Large intestine (tissue), 3 donors: Measurements from ENCODE around the gene PTGIS. TPM values are rescaled to one million over a fixed set of nuclear protein-coding genes. Genes with fewer than 3 reads are reported as not detected.
A peak's percentile ranks its signal among the peaks of the same experiment; 100 is the strongest.

Source experiments
- DNase-seq, 2 donors: peaks; one replicate each; pipeline versions ENCODE4 v3.0.0 to v3.0.0-alpha.2; 2013
- H3K27ac ChIP-seq: one replicate; pipeline ENCODE4 v1.5.1; 2013; ENCODE audit warnings: low read length
- H3K27me3 ChIP-seq: 2 replicates; pipeline ENCODE4 v1.6.1; 2013; ENCODE audit warnings: low read length; ENCODE audit not compliant: control insufficient read depth, insufficient read depth
- H3K36me3 ChIP-seq: 2 replicates; pipeline ENCODE4 v1.6.1; 2013; ENCODE audit warnings: low read length; ENCODE audit not compliant: control insufficient read depth, insufficient read depth
- H3K4me1 ChIP-seq: one replicate; pipeline ENCODE4 v1.6.1; 2013; ENCODE audit warnings: low read length; ENCODE audit not compliant: control insufficient read depth, insufficient read depth
- H3K4me3 ChIP-seq: one replicate; pipeline ENCODE4 v1.5.1; 2013; ENCODE audit warnings: low read length
- H3K9me3 ChIP-seq: one replicate; pipeline ENCODE4 v1.6.1; 2013; ENCODE audit warnings: mild to moderate bottlenecking, low read depth, low read length, moderate library complexity; ENCODE audit not compliant: control insufficient read depth
- WGBS: methylation state at CpG from one replicate; pipeline ENCODE4 v1.1.5; 2013; ENCODE audit warnings: low lambda C conversion rate; ENCODE audit not compliant: insufficient coverage; 5-methylcytosine and 5-hydroxymethylcytosine counted together
- polyA plus RNA-seq: library from polyadenylated mRNA; unstranded; fragments of 120-200 nt; gene quantifications from one replicate; pipeline ENCODE4 v1.2.1, GENCODE V29; 2013

PTGIS gene
- polyA plus RNA-seq, 1 donor, result 13.5 TPM

DNA sequence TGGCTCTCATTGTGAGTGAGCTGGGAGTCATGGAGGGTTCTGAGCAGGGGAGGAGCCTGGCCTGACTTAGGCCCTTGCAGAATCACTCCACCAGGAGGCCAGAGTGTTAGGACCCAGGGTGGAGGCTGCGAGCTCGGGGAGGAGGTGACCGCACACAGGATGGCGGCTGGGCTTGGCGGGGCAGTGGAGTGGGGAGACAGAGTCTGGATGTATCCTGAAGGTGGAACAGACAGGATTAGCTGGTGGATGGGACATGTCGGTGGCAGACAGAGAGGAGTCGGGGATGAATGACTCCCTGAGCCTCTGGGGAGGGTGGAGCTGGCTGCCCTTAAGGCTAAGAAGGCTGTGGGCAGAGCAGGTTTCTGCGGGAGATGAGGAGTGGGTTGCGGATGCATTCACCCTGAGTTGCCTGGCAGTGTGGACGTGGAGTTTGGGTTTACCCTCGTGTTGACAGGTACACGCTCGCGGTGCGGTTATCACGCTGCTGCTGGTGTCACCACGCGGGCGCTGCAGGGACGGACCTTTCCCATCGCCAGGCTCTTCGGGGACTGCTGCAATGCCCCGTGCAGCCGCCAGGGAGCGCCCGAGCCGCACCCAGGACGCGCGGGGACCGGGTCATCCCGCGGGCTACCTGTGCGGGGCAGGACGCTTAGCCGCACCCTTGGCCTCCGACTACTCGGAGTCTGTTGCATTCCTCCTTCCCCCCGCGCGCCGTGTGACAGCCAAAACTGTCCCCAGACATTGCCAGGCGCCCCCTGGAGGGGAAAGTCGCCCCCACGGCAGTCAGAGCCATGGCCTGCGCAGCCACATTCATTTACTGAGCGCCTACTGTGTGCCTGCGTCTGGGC lies 43.0 kb upstream of the PTGIS start:
- Histone ChIP-seq H3K36me3 (no peaks in the 10 kb centered on the region), H3K9me3 (peaks cover 2% of the 10 kb centered on the region), H3K27me3 (no peaks in the 10 kb centered on the region), H3K4me3 (peak overlapping the region; percentile 21), H3K27ac (no peak overlapping the region), H3K4me1 (peaks cover 22% of the 10 kb centered on the region)
- 0% methylated on average over 2 of the region's 48 CpGs for WGBS
- peak; percentile 71 to 81 for DNase-seq

DNA sequence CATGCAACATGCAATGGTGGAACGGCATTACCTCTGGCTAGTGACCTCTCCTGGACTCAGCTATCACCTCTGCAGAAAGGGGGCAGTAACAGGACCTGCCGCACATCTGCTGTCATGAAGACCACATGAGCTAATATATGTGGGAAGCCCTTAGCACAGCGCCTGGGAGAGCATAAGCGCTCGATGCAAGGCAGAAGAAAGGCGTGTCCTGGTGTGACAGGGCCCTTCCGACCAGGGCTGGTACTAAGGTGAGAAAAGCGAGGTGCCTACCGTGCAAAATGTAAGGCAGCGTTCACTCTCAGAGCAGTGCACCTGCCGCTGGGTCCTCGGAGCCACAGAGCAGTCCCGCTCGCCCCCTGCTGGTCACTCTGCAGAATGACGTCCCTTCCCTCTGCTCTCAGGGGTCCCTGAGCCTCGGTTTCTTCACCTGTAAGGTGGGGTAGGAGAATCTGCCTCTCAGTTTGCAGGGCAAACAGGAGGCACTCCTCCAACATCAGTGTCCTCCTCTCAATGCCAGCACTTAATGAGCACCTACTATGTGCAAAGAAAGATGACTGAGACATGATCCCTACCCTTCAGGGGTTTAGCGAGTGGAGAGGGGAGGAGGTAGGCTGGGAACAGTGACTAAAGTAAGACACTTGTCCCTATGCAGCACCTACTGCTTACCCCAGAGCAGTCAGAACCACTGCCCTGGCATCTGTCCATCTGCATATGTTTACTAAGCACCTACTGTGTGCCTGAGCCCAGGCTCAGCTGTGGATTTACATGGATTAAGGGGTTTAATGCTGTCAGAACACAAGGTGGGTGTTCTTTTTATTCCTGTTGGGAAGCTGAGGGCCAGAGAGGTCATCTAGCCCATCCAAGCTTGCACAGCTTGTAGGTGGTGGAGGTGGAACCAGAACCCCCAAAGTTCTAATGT lies 41.1 kb upstream of the PTGIS start:
- Histone ChIP-seq H3K36me3 (no peaks in the 10 kb centered on the region), H3K9me3 (no peaks in the 10 kb centered on the region), H3K4me1 (peaks cover 10% of the 10 kb centered on the region), H3K4me3 (no peak overlapping the region), H3K27me3 (no peaks in the 10 kb centered on the region), H3K27ac (no peak overlapping the region)
- WGBS, result no CpG with 5 or more reads among the region's 17 CpGs
- peak; percentile 74 to 77 for DNase-seq

DNA sequence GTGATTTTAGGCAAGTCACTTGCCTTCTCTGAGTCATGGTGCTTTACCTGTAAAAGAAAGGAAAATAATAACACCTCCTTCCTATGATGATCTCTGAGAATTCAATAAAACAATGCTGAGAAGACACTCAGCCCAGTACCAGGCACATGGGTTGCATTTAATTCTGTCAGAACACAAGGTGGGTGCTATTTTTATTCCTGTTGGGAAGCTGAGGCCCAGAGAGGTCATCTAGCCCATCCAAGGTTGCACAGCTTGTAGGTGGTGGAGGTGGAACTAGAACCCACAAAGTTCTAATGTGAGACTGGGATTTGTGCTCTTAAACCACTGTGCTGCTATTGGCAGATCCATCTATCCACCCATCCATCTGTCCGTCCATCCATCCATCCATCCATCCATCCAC lies 39.6 kb upstream of the PTGIS start:
- Histone ChIP-seq H3K36me3 (no peaks in the 10 kb centered on the region), H3K9me3 (no peaks in the 10 kb centered on the region), H3K4me3 (no peak overlapping the region), H3K27me3 (no peaks in the 10 kb centered on the region), H3K4me1 (peaks cover 10% of the 10 kb centered on the region), H3K27ac (no peak overlapping the region)
- no peak for DNase-seq
- WGBS, result no CpG with 5 or more reads among the region's 1 CpG

DNA sequence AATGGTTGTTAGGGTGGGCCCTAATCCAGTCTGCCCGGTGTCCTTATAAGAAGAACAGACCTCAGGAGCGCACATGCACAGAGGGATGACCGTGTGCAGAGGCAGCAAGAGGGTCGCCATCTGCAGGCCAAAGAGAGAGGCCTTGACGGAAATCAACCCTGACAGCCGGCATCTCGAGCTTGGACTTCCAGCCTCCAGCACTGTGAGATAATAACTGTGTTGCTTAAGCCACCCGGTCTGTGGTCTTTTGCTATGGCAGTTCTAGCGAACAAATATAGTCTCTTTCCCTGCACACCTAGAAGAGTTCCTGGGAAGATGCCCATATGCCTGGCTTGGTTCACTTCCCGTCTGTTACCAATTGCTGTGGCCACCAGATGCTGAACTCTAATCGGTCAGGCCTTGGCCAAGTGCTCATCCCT lies 35.3 kb upstream of the PTGIS start:
- WGBS, result no CpG with 5 or more reads among the region's 11 CpGs
- Histone ChIP-seq H3K4me1 (peaks cover 26% of the 10 kb centered on the region), H3K27me3 (no peaks in the 10 kb centered on the region), H3K36me3 (no peaks in the 10 kb centered on the region), H3K27ac (no peak overlapping the region), H3K4me3 (no peak overlapping the region), H3K9me3 (no peaks in the 10 kb centered on the region)
- peak; percentile 45 to 46 for DNase-seq

DNA sequence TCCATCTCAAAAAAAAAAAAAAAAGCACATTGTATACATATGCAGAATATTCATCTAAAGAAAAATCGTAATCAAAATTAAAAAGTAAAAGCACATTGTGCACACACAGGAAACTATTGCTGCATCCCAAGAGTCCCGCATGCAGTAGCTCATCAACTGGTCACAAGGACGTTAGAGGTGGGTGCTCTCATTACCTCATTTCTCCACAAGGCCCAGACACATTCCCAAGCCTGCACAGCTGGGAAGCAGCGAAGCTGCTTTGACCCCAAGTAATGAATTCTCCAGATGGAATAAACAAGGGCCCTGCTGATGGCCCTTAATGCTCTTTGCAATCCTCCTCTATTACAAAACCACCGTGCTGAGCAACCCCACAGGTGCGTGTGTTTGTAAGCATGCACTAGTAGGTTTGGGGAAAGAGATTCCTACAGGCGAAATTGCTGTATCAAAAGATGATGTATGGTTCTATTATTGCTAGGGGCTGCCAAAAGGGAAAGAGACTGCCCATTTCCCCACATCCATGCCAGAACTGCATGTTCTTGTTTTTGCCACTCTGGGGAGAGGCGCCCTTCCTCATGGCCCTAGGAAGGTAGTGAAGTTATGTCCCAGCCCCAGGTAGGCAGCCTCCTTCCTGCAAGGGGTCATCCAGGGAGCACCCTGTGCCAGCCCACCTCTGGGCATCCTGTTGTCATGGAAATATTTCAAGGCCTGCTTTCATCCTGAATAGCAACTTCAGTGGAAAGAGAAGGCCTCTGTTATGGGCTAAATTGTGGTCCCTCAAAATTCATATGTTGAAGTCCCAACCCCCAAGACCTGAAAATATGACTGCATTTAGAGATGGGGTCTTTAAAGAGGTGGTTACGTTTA lies 34.6 kb upstream of the PTGIS start:
- DNase-seq, result no peak
- no peaks in the 10 kb centered on the region for H3K36me3 ChIP-seq
- no peaks in the 10 kb centered on the region for H3K27me3 ChIP-seq
- H3K4me3 ChIP-seq, result no peak overlapping the region
- H3K27ac ChIP-seq, result no peak overlapping the region
- H3K4me1 ChIP-seq, result peaks cover 26% of the 10 kb centered on the region
- peaks cover 5% of the 10 kb centered on the region for H3K9me3 ChIP-seq
- 80% methylated on average over 1 of the region's 9 CpGs for WGBS

DNA sequence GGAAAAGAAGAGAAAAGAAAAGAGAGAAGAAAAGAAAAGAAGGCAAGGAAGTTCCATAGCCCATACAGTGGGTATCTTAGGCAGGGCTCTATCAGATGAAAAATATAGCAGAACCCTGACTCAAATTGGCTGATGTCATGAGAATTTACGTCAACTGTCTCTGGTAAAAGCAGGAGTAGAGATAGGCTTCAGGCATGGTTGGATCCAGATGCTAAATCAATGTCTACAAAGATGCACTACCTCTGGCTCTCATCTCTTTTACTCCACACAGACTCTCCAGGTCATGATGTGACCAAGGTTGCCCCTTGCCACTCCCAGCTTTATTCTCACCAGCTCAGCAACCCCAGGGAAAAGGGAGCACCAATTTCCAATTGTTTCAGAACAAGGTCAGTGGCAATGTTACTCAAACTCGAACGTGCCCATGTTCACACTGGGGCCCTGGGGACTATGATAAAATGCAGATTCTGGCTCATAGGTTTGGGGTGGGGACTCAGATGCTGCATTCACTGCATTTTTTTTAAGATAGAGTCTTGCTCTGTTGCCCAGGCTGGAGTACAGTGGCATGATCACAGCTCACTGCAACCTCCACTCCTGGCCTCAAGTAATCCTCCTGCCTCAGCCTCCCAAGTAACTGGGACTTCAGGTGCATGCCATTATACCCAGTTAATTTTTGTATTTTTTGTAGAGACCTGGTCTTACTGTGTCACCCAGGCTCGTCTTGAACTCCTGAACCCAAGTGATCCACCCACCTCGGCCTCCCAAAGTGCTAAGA lies 33.4 kb upstream of the PTGIS start:
- Histone ChIP-seq H3K27me3 (no peaks in the 10 kb centered on the region), H3K36me3 (no peaks in the 10 kb centered on the region), H3K4me3 (no peak overlapping the region), H3K9me3 (peaks cover 5% of the 10 kb centered on the region), H3K27ac (peak overlapping the region; percentile 99), H3K4me1 (peaks cover 28% of the 10 kb centered on the region)
- DNase-seq, result no peak
- no CpG with 5 or more reads among the region's 5 CpGs for WGBS

DNA sequence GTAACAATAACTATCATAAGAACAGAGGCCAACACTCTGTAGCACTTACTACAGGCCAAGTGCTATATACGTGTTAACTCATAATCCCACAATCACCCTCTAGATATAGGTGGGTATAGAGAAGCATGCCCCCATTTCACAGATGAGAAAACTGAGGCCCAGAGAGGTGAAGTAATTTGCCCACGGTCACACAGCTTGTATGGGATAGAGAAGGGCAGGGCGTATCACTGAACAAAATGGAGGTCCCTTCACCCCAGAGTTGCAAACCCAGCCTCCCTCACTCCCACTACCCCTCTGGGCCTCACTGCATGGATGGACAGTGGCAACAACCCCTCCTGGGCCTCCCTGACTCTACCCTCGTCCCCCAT lies 31.8 kb upstream of the PTGIS start:
- Histone ChIP-seq H3K27ac (peak overlapping the region; percentile 99), H3K36me3 (no peaks in the 10 kb centered on the region), H3K4me3 (peak overlapping the region; percentile 36), H3K9me3 (peaks cover 5% of the 10 kb centered on the region), H3K4me1 (peaks cover 35% of the 10 kb centered on the region), H3K27me3 (no peaks in the 10 kb centered on the region)
- WGBS, result no CpG with 5 or more reads among the region's 4 CpGs
- no peak for DNase-seq

DNA sequence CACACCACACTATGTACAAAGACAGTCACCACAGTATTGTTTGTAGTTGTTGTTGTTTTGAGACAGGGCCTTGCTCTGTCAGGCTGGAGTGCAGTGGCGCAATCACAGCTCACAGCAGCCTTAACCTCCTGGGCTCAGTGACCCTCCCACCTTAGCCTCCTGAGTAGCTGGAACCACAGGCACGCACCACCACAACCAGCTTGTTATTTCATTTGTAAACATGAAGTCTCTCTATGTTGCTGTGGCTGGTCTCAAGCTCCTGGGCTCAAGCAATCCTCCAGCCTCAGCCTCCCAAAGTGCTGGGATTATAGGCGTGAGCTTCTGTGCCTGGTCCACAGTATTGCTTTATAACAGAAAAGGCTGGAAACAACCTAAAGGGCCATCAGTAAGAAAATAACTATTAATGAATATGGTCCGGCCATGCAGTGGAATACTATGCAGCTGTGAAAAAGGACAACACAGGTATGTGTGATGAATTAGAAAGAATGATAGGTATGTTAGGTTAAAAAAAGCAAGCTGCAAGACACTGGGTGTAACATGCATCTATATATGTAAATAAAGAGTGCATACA lies 30.0 kb upstream of the PTGIS start:
- 90% methylated on average over 2 of the region's 4 CpGs for WGBS
- no peaks in the 10 kb centered on the region for H3K36me3 ChIP-seq
- H3K27ac ChIP-seq, result no peak overlapping the region
- H3K9me3 ChIP-seq, result peaks cover 5% of the 10 kb centered on the region
- no peak overlapping the region for H3K4me3 ChIP-seq
- peaks cover 35% of the 10 kb centered on the region for H3K4me1 ChIP-seq
- no peak for DNase-seq
- H3K27me3 ChIP-seq, result no peaks in the 10 kb centered on the region

DNA sequence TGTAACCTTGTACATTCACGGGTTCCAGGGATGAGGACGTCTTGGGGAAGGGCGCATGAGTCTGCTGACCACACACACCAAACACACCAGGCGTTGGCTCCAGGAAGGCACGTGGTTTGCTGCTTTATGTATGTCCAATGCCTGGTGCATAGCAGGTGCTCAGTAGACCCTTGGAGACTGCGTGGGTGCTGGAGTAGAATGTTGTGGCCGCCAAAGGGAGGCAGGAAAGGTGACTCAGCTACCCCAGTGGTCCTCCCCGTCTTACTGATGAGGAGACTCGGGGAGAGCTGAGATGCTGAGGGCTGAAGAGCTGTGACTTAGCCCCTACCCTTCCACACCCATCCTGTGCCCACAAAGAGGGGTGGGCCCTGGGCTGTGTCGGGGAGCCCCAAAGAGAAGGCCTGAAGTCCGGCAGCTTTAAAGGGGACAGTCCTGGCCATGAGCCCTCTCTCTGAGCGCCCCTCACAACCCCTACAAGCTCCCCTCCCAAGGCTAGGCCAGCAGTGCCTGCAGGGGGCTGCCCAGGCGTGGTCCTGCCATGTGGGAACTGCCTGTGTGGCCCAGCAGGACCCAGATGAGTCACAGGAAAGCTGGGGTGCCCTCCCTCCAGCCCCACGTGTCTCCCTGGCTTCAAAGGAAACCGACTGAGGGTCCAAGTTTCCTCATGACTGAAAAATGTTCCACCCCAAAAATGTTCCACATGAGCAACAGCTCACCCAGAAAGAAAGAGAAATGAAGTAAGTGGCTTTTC lies 28.0 kb upstream of the PTGIS start:
- WGBS, result no CpG with 5 or more reads among the region's 15 CpGs
- no peaks in the 10 kb centered on the region for H3K27me3 ChIP-seq
- peaks cover 5% of the 10 kb centered on the region for H3K9me3 ChIP-seq
- peaks cover 39% of the 10 kb centered on the region for H3K4me1 ChIP-seq
- no peak overlapping the region for H3K4me3 ChIP-seq
- peak overlapping the region; percentile 38 for H3K27ac ChIP-seq
- peak; percentile 43 to 68 for DNase-seq
- no peaks in the 10 kb centered on the region for H3K36me3 ChIP-seq
